NCI-H2081 treated with DMSO at 0.1 percent for 48 hours (cell line): ENCODE results near the gene FLT1.

Experiments
- DNase-seq: peaks from one replicate; lab custom pipeline; 2025; lab: John Stamatoyannopoulos, UW

The FLT1 gene

DNA sequence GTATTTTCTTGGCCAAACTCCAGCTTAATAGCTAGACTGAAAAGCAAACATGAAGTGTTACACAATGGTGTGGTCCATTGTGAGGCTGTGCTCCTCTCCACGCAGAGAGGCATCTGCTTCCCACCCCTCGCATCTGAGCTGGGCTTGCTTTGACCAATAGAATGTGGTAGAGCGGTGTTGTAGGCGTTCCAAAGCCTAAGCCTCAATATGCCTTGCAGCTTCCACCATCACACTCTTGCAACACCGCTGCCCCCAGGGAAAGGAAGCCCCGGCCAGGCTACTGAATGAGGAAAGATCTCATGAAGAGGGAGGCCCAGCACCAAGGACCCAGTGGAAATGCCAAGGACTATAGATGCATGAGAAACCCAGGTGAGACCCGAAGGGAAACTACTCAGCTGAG lies 9.4 kb downstream of the FLT1 start:
- no peak for DNase-seq

DNA sequence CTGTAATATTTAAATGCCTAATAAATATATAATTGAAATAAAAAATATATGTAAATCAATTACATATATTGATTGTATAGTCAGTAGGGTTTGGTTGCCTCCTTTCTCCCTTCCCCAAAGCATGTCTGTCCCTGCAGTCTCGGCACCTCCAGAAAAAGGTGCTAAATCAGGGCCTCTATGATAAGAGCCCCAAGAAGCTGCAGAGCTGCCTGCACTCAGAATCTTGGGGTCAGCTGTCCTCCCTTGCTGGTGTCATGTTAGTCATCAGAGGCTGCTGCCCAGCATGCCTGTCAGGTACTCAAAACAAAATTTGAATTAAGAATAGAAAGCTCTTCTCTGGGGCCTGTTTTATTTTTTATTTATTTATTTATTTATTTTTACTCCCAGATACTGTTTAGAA lies 9.8 kb downstream of the FLT1 start:
- no peak for DNase-seq

DNA sequence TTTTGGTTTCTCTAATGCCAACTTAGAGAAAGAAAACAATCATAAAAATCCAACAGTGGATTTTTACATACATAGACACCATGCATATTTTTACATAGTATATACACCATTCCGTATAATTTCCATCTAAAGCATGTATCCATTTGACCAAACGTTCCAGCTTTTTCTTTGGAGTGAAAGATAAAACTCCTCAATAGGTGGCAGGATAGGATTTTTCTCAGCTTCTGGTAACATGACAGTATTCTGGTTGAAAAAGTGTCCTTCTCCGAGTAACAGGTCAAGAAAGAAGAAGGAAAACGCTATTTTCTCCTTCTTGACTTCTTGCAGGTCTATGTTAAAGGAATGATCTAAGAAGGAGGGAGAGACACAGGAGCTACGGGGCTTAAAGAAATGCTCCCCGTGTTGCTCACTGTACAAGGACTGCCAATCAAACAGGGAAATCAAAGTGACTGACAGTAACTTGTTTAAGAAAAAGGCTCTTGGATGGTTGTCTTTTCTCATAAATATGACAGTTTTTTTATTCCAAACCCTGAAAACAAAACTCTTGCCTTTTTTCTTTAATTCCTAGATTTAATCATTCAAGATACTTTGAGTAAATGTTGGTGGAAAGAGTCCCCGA lies 11.5 kb downstream of the FLT1 start:
- no peak for DNase-seq

DNA sequence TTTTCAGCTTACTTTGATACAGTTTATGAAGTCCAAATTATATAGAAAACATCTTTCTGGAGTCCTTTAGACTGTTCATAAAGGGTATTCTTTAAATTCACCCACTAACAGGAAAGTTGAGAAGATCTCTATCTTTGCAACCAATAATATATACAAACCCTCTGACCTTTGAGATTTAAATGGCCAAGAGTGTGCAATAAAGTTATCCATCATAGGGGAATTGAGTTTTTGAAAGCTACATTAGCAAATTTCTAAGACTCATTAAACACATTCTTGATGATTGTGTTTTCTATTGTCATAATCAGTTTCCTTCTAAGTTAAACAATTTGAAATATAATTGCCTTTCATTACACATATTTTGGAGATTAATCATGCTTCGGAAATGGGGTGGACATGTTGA lies 15.9 kb downstream of the FLT1 start:
- DNase-seq, result no peak

DNA sequence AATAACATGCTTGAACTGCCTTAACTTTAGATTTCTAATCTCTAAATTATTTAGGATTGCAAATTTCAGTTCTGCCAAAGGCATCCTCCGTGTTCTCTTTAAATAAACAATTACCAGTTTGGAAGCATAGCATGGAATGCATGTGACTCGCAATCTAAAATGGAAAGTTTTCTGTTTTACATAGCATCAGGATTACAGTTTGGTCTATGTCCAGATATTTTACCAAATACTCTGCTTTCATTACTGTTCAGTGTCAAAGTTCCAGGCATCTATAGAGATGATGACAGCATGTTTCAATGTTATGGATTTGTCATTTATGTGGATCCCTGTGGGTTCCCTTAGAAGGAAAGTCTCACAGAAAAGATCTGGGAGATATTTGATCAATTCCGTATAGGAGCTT lies 16.8 kb downstream of the FLT1 start:
- no peak for DNase-seq

DNA sequence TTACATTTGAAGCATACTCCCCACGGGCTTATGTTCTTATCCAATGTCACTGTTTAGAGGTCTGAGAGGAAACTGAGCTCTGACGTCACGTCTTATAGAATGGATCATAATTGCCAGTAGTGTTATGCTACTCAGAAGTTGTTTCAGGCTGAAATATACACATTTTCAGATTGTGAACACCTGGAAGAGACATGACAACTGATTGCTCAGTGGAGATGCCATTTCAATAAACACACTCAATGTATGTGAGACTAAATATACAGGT lies 17.3 kb downstream of the FLT1 start:
- no peak for DNase-seq

DNA sequence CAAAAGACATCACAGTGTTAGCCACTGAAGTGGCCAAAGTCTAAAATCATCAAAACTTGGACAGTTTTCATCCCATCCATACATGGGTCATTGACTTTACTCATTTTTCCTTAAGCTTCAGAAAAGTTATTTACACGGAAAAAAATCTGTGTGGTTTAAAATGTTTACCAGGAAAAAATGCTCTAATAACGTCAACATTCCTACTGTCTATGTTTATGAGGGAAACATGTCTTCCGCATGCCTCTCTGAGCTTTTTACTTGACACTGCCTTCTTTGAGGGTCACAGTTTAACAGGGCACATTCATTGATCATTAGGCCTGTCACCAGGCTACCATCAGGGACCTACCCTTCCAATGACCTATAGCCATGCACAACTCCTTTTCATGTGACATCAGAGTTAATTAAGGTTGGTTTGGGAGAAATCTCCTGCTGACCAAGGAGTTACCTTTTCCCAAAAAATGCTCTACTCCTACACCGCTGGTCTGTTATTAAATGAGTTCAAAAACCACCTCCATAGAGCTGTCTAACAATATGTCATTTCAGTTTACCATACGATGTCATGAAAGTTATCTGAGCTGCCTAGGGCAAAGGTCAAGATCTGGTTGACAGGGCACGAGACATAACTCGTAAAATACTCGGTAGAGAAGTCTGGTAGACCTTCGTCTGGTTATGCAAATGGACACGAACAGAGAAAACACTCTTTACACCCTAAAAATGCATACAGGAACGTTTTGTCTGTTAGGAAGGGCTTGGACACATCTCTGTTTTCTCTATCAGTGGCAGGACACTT lies 17.8 kb downstream of the FLT1 start:
- no peak for DNase-seq

DNA sequence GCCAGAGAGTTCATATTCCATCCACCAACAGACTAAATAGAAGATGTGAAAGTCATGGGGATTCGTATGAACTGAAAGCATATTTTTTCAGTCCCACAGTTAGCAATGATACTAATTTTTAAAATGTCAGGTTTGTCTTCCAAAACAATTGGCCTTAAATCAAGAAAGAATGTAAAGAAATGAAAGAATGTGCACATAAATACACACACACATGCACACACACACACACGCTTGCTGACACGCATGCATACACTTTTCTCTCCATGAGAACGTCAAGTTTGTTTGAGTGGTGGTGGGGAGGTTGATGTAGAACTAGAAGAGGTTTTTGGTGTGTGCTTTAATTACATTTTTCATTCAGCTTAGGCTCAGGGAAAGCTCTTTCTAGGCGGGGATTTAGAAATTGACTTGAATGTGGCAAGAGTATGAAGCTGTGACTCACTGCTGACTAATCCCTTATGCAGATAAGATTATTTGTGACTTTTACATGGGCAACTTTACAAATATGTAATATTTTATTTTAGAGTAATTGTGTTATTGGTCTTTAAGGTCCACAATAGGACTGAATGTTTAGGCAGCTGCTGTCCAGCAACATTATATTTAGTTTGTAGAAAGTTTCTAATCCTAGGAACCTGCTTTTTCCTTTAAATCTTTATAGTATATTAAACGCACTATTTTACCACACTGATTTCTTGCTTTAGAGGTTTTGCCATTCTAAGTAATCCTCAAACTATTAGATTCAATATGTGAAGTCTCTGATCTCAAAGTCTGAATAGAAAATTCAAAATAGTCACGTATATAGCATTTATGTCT lies 18.8 kb downstream of the FLT1 start:
- DNase-seq, result no peak

DNA sequence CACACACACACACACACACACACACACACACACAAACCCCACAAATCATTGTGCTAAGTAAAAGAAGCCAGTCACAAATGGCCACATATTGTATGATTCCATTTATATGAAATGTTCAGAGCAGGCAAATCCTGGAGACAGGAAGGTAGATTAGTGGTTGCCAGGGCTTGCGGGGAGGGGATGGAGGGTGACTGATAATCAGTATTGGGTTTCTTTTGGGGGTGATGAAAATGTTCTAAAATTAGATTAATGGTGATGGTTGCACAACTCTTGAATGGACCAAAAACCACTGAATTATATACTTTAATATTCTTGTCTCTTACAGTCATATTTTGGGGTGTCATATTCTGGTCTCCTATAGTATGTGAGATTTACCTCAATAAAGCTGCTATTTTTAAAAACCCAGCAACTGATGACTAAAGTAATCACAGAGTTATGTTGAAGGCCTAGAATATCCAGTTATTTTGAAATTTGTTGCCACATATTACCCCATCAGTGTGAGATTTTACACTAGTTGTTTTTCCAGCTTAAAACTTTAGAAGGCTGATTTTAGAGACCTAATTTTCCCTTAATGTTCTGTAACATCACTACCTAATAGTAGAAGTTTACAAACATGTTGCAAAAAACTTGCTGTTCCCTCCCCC lies 20.3 kb downstream of the FLT1 start:
- no peak for DNase-seq

DNA sequence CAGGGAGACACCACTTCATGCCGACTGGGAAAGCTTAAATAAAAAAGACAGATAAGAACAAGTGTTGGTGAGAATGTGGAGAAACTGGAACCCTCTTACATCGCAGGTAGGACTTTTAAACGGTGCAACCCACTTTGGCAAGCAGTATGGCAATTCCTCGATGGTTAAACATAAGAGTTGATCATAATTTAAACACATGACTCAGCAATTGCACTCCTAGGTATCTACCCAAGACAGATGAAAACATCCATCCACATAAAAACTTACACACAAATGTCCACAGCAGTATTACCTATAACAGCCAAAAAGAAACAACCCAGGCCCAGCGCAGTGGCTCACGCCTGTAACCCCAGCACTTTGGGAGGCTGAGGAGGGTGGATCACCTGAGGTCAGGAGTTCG lies 21.9 kb downstream of the FLT1 start:
- no peak for DNase-seq

DNA sequence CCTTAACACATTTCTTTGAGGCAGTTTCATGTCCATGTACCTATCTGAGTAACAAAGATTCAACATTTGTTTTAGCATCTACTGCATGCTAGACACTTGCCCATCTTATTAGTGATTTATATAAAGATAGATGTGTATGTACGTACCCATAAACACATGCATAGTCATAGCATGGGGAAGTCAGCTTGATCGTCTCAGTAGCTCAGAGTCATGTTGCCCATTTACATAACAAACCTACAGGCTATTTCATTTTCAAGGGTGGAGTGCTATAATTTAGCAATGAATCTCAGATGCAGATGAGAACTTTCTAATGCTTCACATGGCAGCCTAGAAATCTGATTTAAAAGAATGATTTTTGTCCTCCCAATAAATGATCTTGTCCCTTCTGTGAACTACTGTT lies 23.5 kb downstream of the FLT1 start:
- no peak for DNase-seq

DNA sequence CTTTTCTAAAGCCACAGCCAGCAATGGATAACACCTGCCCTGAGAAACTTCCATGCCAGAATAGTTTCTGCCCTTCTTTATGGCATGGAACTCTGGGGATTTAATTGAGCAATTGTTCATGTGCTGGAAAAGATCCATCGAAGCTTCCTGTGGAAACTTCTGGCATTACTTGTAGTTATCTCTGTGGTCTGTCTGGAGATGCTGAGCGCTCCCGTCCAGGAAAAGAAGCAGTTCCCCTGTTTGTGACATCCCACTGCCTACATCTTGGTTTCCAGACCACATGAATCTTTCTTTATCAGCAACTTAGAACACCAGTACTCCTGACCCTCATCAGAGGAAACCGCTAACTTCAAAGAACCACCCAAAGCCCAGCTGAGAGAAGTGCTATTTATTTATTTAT lies 24.6 kb downstream of the FLT1 start:
- no peak for DNase-seq

DNA sequence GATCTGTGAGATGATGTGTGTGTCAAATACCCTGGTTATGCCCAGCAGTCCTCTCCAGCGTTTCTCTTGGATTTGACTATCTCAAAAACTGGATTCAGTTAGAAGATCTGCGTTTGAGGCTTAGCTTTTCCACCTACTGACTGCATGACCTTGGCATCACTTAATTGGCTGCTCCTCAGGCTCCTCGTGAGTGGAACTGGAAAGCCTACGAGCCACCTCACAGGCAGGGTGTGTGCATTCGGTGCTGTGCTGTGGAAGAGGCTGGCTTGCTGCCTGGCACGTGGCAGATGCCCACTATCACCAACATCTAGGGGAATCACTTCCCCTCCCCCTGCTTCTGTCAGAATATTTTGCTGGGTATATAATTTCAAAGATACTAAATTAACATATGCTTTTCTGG lies 25.6 kb downstream of the FLT1 start:
- no peak for DNase-seq

DNA sequence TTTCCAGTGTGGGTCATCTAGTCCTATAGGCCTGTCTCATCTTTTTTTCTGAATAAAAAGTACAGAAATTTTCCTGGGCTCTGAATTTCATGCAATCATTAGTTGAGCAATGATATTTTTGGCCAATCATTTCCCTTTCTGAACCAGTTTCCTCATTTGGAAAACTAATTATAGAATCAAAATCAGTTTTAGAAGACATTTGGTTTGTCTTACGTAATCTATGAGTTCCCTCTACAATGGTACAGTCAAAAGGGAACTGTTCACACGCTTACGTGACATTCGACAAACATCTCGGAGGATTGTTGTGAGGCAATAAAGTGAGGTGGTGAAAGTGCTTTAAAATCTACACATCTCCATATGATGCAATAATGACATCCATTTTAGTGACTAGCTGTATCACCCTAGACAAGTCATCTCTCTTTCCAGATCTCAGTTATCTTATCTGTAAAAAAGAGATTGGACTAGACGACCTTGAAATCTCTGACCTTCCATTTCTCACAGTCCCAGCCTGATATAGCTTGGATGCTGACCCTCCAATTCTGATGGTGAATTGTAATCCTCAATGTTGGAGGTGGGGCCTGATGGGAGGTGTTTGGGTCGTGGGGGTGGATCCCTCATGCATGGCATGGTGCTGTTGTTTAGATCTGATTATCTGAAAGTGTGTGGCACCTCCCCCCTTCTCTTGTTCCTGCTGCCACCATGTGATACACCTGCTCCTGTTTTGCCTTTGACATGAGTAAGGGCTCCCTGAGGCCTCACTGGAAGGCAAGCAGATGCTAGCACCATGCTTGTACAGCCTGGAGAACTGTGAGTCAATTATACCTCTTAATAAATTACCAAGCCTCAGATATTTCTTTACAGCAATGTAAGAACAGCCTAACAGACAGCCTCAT lies 26.7 kb downstream of the FLT1 start:
- no peak for DNase-seq

DNA sequence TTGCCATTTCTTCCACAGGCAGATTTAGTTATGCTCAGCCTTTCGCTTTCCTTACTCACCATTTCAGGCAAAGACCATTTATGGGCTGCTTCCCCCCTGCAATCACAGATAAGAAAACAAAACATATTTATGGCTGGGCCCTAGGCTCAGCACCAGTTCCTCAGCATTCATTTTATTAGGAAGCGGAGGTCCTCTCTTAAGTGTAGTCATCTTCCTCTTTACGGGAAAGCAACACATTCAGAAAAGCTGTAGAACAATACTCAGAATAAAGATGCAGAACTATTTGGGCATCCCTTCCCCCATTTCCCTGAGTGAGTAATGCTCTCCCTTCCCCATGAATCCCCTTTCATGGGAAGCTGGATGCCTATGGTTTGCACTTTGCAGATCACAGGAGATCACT lies 27.9 kb downstream of the FLT1 start:
- DNase-seq, result no peak

DNA sequence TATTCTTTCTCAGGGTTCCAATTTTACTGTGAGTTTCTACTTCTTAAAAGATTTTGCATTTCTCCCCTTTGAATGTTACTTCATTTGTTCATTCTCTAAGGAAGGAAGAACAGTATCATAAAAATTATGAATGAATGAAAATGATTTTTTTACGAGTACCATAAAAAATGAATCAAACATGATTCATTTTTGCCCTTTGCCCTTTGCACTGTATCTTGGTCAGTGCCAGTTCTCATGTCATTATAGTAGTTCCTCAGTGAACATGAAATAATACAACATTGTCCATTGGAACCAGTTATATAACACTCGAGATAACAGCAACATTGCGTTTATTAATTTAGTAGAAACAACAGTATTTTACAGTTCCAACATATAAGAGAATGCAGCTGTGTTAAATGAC lies 28.8 kb downstream of the FLT1 start:
- DNase-seq, result no peak

DNA sequence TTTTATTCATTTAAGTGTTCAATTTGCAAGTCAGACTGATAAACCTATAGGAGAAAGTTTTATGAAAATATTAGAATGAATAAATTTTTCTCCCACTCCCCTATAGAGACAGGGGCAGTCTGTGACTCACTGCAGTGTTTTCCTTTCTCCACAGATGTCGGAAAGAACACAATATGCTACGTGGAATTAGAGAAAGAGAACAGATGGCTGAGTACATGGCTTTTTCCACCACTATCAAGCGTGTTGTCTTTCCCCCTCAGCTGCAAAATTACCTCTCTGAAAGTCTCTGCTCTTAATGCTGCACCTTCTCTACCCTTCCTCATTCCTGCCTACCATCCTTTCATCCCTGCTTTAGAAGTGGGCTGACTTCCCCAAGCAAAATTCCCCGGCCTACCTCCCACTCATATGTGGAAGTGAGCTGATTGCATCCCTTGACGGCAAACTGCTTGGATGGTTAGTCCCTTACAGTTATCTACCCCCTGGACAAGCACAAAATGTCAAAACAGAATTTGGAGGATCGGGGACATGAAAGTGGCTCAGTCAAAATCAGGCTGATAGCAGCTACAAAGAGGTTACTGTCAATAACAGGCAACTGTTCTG lies 30.0 kb downstream of the FLT1 start:
- no peak for DNase-seq

DNA sequence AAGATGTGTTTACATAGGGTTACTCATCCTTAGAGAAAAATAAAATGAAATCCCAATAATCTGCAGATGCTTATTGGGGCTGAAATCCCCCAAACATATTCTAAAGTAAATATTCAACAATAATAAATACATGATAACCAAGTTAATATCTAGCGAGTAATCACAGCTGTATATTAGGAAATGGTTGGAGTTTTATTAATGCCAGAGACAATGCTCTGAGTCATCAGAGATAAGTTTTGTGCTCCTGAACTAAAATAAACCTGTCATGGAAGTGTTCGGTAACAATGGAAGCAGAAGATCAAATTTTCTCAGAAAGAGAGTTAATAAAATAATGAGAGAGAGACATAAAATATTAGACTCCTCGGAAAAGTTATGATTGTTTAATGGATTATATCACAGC lies 31.4 kb downstream of the FLT1 start:
- no peak for DNase-seq

DNA sequence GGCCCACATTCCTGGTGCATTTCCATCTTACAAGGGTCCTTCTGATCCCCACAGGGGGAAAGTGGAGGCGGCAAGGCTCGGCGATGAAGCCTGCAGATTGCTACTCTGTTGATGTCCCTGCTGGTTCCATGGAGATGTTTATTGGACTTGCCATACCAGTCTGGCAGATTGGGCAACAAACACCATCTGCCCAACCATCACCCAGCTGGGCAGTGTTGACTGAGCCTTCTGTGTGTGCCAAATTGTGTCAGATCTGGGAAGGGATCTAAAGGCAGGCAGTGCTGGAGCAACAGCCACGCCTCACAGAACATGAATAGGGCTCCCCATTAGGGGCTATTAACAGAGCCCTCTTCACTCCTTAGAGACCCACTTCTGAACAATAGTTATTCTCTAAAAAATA lies 35.0 kb downstream of the FLT1 start:
- no peak for DNase-seq

DNA sequence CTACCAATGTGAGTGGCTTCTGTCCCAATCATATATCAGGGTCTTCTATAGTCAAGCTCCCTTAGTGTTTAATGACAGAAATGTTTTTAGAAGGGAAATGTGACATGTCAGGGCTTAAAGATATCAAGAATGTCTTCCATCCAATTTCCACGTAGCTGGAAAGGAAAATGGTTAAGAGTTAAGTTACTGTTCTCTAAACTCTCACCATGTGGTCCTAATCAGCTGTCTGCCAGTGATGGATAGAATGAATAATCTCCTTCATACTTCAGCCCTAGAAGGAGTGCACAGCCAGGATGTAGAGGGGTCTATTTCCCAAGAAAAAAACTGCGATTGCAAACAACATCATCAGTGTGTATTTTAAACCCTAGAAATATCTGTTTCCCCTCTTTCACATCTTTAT lies 36.3 kb downstream of the FLT1 start:
- no peak for DNase-seq

DNA sequence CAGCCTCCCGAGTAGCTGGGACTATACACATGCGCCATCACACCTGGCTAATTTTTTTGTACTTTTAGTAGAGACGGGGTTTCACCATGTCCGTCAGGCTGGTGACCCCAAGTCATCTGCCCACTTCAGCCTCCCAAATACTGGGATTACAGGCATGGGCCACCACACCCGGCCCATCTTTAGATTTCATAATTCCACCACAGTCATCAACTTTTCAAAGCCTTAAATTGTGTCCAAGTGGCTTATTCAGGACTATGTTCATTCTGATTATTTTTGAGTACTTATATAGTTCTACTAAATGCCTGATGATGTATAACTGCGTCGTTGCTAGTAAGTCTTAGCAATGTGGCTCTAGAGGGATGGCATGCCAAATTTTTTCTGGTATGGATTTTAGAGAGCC lies 36.9 kb downstream of the FLT1 start:
- no peak for DNase-seq

DNA sequence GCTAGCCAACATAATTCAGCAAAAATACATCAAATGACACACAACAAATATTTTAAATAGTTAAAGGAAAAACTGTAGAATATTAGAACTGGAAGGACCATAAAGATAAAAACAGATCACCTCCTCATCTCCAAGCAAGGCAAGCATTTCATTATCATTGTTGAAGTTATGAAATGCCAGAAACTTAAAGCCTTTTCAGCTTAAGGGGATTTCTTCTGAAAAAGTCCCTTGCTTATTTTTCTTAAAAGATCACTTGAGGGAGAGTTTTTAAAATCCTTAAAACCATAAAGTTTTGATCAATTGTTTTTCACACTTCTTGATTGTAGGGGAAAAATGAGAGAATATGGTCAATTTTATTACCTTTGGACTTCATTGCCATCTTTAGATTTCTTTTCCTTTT lies 37.4 kb downstream of the FLT1 start:
- no peak for DNase-seq
